ENCODE data around the gene GNAL. TPM values are rescaled to one million over a fixed set of nuclear protein-coding genes. Genes with fewer than 3 reads are reported as not detected.
A peak's percentile ranks its signal among the peaks of the same experiment; 100 is the strongest.

Gene GNAL
- total RNA-seq, 1 donor from 2014 or later, result 4.5 TPM

- Mint-ChIP-seq H3K27me3 (ENCODE audit: low read depth, unreplicated experiment) (peaks cover 52% of the 10 kb centered on the region), H3K9me3 (ENCODE audit: unreplicated experiment) (peaks cover 7% of the 10 kb centered on the region)
- H2AFZ ChIP-seq (ENCODE audit: low read depth, low read length), result peak overlapping the region; percentile 1
Measured at GRCh38 chr18:11654736-11655605, 34.1 kb upstream of the GNAL start.

GRCh38 chr18:11655606-11655932 is 33.5 kb upstream of the GNAL start:
- Histone ChIP-seq H4K20me1 (ENCODE audit: insufficient read depth, low read length) (no peaks in the 10 kb centered on the region), H3K4me2 (ENCODE audit: low read length) (peak overlapping the region; percentile 7), H3K36me3 (ENCODE audit: insufficient read depth, low read length) (no peaks in the 10 kb centered on the region), H2AFZ (ENCODE audit: low read depth, low read length) (peak overlapping the region; percentile 1), H3K4me3 (ENCODE audit: insufficient read depth, low read depth, low read length) (no peak overlapping the region), H3K9me3 (ENCODE audit: insufficient read depth, low read depth, low read length) (no peaks in the 10 kb centered on the region), H3K79me2 (ENCODE audit: insufficient read depth, low read length) (no peaks in the 10 kb centered on the region), H3K9ac (ENCODE audit: low read length) (no peak overlapping the region), H3K27ac (ENCODE audit: low read depth, low read length) (no peak overlapping the region), H3K27me3 (ENCODE audit: insufficient read depth, low read length) (peaks cover 7% of the 10 kb centered on the region), H3K4me1 (ENCODE audit: insufficient read depth, low read length) (no peaks in the 10 kb centered on the region)
- TF ChIP-seq EZH2 (IDR thresholded peaks at IDR 0.05; ENCODE audit: insufficient read depth, low read length), result no peak
- TF ChIP-seq CTCF (IDR thresholded peaks at IDR 0.05; ENCODE audit: insufficient read depth, low read depth, low read length), result no peak
- Mint-ChIP-seq H3K27me3 (ENCODE audit: low read depth, unreplicated experiment) (peaks cover 52% of the 10 kb centered on the region), H3K4me3 (ENCODE audit: unreplicated experiment) (no peak overlapping the region), H3K4me1 (ENCODE audit: low read depth, unreplicated experiment) (peaks cover 4% of the 10 kb centered on the region), H3K9me3 (ENCODE audit: unreplicated experiment) (peaks cover 7% of the 10 kb centered on the region), H3K27ac (ENCODE audit: unreplicated experiment) (no peak overlapping the region), H3K36me3 (ENCODE audit: low read depth, unreplicated experiment) (no peaks in the 10 kb centered on the region)
- FAIRE-seq (no peak), DNase-seq (ENCODE audit: low read depth) (no peak)

More at GRCh38 chr18:11654736-11655605, 34.1 kb upstream of the GNAL start:
- Mint-ChIP-seq H3K27ac (ENCODE audit: unreplicated experiment) (no peak overlapping the region), H3K4me3 (ENCODE audit: unreplicated experiment) (no peak overlapping the region), H3K4me1 (ENCODE audit: low read depth, unreplicated experiment) (peaks cover 4% of the 10 kb centered on the region), H3K36me3 (ENCODE audit: low read depth, unreplicated experiment) (no peaks in the 10 kb centered on the region)
- no peak for TF ChIP-seq EZH2 (IDR thresholded peaks at IDR 0.05; ENCODE audit: insufficient read depth, low read length)
- peak; percentile 69 for TF ChIP-seq CTCF (IDR thresholded peaks at IDR 0.05; ENCODE audit: insufficient read depth, low read depth, low read length)
- Histone ChIP-seq H4K20me1 (ENCODE audit: insufficient read depth, low read length) (no peaks in the 10 kb centered on the region), H3K4me1 (ENCODE audit: insufficient read depth, low read length) (no peaks in the 10 kb centered on the region), H3K4me2 (ENCODE audit: low read length) (peak overlapping the region; percentile 7), H3K36me3 (ENCODE audit: insufficient read depth, low read length) (no peaks in the 10 kb centered on the region), H3K9ac (ENCODE audit: low read length) (no peak overlapping the region), H3K79me2 (ENCODE audit: insufficient read depth, low read length) (no peaks in the 10 kb centered on the region), H3K9me3 (ENCODE audit: insufficient read depth, low read depth, low read length) (no peaks in the 10 kb centered on the region), H3K27me3 (ENCODE audit: insufficient read depth, low read length) (peaks cover 7% of the 10 kb centered on the region), H3K4me3 (ENCODE audit: insufficient read depth, low read depth, low read length) (no peak overlapping the region), H3K27ac (ENCODE audit: low read depth, low read length) (no peak overlapping the region)
- DNase-seq (ENCODE audit: low read depth) (no peak), FAIRE-seq (no peak)

GRCh38 chr18:11657152-11657551 is 31.9 kb upstream of the GNAL start:
- FAIRE-seq, result no peak
- Mint-ChIP-seq H3K27ac (ENCODE audit: unreplicated experiment) (no peak overlapping the region), H3K4me1 (ENCODE audit: low read depth, unreplicated experiment) (peaks cover 4% of the 10 kb centered on the region), H3K4me3 (ENCODE audit: unreplicated experiment) (no peak overlapping the region), H3K27me3 (ENCODE audit: low read depth, unreplicated experiment) (peaks cover 48% of the 10 kb centered on the region), H3K9me3 (ENCODE audit: unreplicated experiment) (peaks cover 7% of the 10 kb centered on the region), H3K36me3 (ENCODE audit: low read depth, unreplicated experiment) (no peaks in the 10 kb centered on the region)
- H3K4me2 ChIP-seq (ENCODE audit: low read length), result no peak overlapping the region
- H3K79me2 ChIP-seq (ENCODE audit: insufficient read depth, low read length), result no peaks in the 10 kb centered on the region
- no peak overlapping the region for H3K4me3 ChIP-seq (ENCODE audit: insufficient read depth, low read depth, low read length)
- no peaks in the 10 kb centered on the region for H3K27me3 ChIP-seq (ENCODE audit: insufficient read depth, low read length)
- no peaks in the 10 kb centered on the region for H4K20me1 ChIP-seq (ENCODE audit: insufficient read depth, low read length)
- no peaks in the 10 kb centered on the region for H3K9me3 ChIP-seq (ENCODE audit: insufficient read depth, low read depth, low read length)
- no peaks in the 10 kb centered on the region for H3K36me3 ChIP-seq (ENCODE audit: insufficient read depth, low read length)
- H3K9ac ChIP-seq (ENCODE audit: low read length), result no peak overlapping the region
- no peak for TF ChIP-seq CTCF (IDR thresholded peaks at IDR 0.05; ENCODE audit: insufficient read depth, low read depth, low read length)
- TF ChIP-seq EZH2 (IDR thresholded peaks at IDR 0.05; ENCODE audit: insufficient read depth, low read length), result no peak
- H3K27ac ChIP-seq (ENCODE audit: low read depth, low read length), result no peak overlapping the region
- DNase-seq (ENCODE audit: low read depth), result no peak
- H3K4me1 ChIP-seq (ENCODE audit: insufficient read depth, low read length), result no peaks in the 10 kb centered on the region
- H2AFZ ChIP-seq (ENCODE audit: low read depth, low read length), result no peak overlapping the region
